Measurements from ENCODE around the gene PRPF4. TPM values are rescaled to one million over a fixed set of nuclear protein-coding genes. Genes with fewer than 3 reads are reported as not detected.

Gene PRPF4
- total RNA-seq, 2 experiments from 2014 or later, result 23.4 to 25.5 TPM

DNA sequence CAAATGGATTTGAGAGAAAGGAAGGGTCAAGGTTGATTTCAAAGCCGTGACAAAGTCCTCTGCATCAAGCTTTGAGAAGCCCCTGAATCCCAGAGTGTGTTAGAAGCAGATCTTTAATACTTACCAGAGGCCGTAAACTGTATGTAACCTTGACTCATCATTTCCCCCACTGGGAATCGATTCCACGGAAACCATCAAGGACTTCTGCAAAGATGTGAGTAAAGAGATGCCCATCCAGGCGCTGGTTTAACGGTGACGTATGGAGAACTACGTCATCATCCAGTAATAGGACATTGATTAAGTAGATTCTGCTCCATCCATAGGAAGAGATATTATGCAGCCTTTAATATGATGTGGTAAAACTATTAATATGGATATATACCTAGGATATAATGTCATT, 26.1 kb downstream of the PRPF4 start:
- CTCF ChIA-PET, result no interaction called here
- no peaks in the 10 kb centered on the region for H3K4me1 Mint-ChIP-seq (ENCODE audit: low read depth)
- DNase-seq (no peak), ATAC-seq (ENCODE audit: poor library complexity) (no peak)
- no peaks in the 10 kb centered on the region for H3K36me3 Mint-ChIP-seq (ENCODE audit: low read depth)
- H3K9me3 Mint-ChIP-seq, result no peaks in the 10 kb centered on the region
- Histone ChIP-seq H3K27me3 (ENCODE audit: control insufficient read depth in 1 of 2, insufficient read depth in 2 of 2, low read length in 2 of 2) (no peaks in the 10 kb centered on the region), H3K36me3 (ENCODE audit: insufficient read depth, low read length) (no peaks in the 10 kb centered on the region), H3K9me3 (ENCODE audit: control insufficient read depth in 1 of 2, insufficient read depth in 1 of 2, low read length in 2 of 2) (no peaks in the 10 kb centered on the region), H3K4me3 (ENCODE audit: low read length) (no peak overlapping the region), H3K27ac (ENCODE audit: low read depth in 1 of 2, low read length in 2 of 2) (no peak overlapping the region), H3K4me1 (ENCODE audit: insufficient read depth, low read length) (no peaks in the 10 kb centered on the region)
- no peak overlapping the region for H3K4me3 Mint-ChIP-seq
- no peaks in the 10 kb centered on the region for H3K27me3 Mint-ChIP-seq
- POLR2A ChIA-PET, result no interaction called here
- intact Hi-C loops (cut with DNase I, micrococcal nuclease), result no loop called here
- TF ChIP-seq, protein P1, sequence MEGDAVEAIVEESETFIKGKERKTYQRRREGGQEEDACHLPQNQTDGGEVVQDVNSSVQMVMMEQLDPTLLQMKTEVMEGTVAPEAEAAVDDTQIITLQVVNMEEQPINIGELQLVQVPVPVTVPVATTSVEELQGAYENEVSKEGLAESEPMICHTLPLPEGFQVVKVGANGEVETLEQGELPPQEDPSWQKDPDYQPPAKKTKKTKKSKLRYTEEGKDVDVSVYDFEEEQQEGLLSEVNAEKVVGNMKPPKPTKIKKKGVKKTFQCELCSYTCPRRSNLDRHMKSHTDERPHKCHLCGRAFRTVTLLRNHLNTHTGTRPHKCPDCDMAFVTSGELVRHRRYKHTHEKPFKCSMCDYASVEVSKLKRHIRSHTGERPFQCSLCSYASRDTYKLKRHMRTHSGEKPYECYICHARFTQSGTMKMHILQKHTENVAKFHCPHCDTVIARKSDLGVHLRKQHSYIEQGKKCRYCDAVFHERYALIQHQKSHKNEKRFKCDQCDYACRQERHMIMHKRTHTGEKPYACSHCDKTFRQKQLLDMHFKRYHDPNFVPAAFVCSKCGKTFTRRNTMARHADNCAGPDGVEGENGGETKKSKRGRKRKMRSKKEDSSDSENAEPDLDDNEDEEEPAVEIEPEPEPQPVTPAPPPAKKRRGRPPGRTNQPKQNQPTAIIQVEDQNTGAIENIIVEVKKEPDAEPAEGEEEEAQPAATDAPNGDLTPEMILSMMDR (IDR thresholded peaks at IDR 0.05), result no peak
- no peak overlapping the region for H3K27ac Mint-ChIP-seq

DNA sequence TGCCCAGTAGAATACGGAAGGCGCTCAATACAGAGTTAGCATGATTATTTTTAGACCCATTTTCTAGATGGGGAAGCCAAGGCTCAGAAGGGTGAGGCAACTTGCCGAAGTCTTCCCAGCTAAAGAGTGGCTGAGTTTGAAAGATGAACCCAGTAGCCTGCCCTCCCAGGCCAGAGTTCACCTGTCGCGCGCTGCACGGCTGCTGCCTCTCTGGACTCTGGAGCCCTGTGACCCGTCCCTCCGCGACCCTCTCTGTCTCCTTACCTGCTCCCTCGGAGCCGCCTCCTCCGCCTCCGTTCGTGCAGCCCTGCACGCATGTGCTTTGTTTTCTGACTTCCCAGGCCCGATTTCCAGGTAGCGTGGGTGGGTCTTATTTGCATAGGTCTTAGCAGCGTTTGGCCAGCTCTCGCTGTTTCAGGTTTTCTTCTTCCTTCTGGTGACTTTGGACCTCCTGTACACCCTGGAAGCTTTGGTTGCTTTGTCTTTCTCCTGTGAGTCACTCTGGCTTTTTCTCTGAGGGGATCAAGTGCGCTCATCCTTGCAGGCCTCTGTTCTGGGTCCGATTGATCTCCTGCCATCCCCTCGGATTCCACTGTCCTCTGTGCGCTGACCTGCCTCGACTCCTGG, 27.4 kb downstream of the PRPF4 start, which contains the start of gene RNF183:
RNF183 (minus strand) TSS at position 585 of the 627 bp plus-strand sequence. CDS start 5,192 bp downstream, outside the sequence.
- DNase-seq (no peak), ATAC-seq (ENCODE audit: poor library complexity) (no peak)
- CTCF ChIA-PET, result no interaction called here

DNA sequence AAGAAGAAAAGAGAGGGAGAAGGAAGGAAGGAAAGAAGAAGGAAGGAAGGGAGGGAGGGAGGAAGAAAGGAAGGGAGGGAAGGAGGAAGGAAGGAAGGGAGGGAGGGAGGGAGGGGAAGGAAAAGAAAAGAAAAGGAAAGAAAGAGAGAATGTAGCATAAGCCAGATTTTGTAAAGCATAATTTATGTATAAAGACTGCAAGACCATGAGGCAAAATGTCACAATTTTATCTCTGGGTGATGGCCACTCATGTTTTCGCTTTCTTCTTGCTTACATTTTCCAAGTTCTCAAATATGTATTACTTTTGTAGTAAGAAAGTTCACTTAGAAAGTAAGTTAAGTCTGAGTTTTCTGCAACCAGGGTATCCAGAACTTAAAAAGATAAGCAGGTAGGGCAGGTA, 31.1 kb downstream of the PRPF4 start:
- H3K27me3 ChIP-seq (ENCODE audit: control insufficient read depth in 1 of 2, insufficient read depth in 2 of 2, low read length in 2 of 2), result no peaks in the 10 kb centered on the region
- TF ChIP-seq, protein P1 (IDR thresholded peaks at IDR 0.05), result no peak
- no peaks in the 10 kb centered on the region for H3K36me3 ChIP-seq (ENCODE audit: insufficient read depth, low read length)
- no peaks in the 10 kb centered on the region for H3K27me3 Mint-ChIP-seq
- ATAC-seq (ENCODE audit: poor library complexity) (no peak), DNase-seq (no peak)
- no peaks in the 10 kb centered on the region for H3K4me1 Mint-ChIP-seq (ENCODE audit: low read depth)
- ChIA-PET POLR2A (no interaction called here), CTCF (no interaction called here)
- no peak overlapping the region for H3K27ac ChIP-seq (ENCODE audit: low read depth in 1 of 2, low read length in 2 of 2)
- H3K4me1 ChIP-seq (ENCODE audit: insufficient read depth, low read length), result no peaks in the 10 kb centered on the region
- no peak overlapping the region for H3K4me3 ChIP-seq (ENCODE audit: low read length)
- no peak overlapping the region for H3K27ac Mint-ChIP-seq
- no peaks in the 10 kb centered on the region for H3K9me3 ChIP-seq (ENCODE audit: control insufficient read depth in 1 of 2, insufficient read depth in 1 of 2, low read length in 2 of 2)
- no peaks in the 10 kb centered on the region for H3K36me3 Mint-ChIP-seq (ENCODE audit: low read depth)
- H3K4me3 Mint-ChIP-seq, result no peak overlapping the region
- no peaks in the 10 kb centered on the region for H3K9me3 Mint-ChIP-seq
- intact Hi-C loops (cut with DNase I, micrococcal nuclease), result no loop called here

More for the DNA sequence above, 27.4 kb downstream of the PRPF4 start, which contains the start of gene RNF183:
- no peak within 1 kb of the TSS for H3K27ac ChIP-seq (ENCODE audit: low read depth in 1 of 2, low read length in 2 of 2)
- POLR2A ChIA-PET, result no interaction called here
- intact Hi-C loops (cut with DNase I, micrococcal nuclease), result no loop called here
- Mint-ChIP-seq H3K9me3 (no peaks in the 10 kb centered on the region), H3K36me3 (ENCODE audit: low read depth) (no peaks in the 10 kb centered on the region), H3K27me3 (no peaks in the 10 kb centered on the region), H3K4me1 (ENCODE audit: low read depth) (no peaks in the 10 kb centered on the region), H3K4me3 (no peak within 1 kb of the TSS), H3K27ac (no peak within 1 kb of the TSS)
- no peaks in the 10 kb centered on the region for H3K4me1 ChIP-seq (ENCODE audit: insufficient read depth, low read length)
- H3K9me3 ChIP-seq (ENCODE audit: control insufficient read depth in 1 of 2, insufficient read depth in 1 of 2, low read length in 2 of 2), result no peaks in the 10 kb centered on the region
- no peak within 1 kb of the TSS for H3K4me3 ChIP-seq (ENCODE audit: low read length)
- no peaks in the 10 kb centered on the region for H3K36me3 ChIP-seq (ENCODE audit: insufficient read depth, low read length)
- TF ChIP-seq, protein P1 (IDR thresholded peaks at IDR 0.05), result no peak
- no peaks in the 10 kb centered on the region for H3K27me3 ChIP-seq (ENCODE audit: control insufficient read depth in 1 of 2, insufficient read depth in 2 of 2, low read length in 2 of 2)

Data from CD4-positive, alpha-beta T cell (primary cell).